KG1 (cell line): ENCODE data around the gene FAM162A.
"Not testable (repeated sequence)": the region's sequence is repeated elsewhere in the genome, so short reads cannot be mapped to it uniquely, and the experiment has no call there.

Experiments
- DNase-seq: peaks from one replicate; lab custom pipeline; 2025; lab: John Stamatoyannopoulos, UW

FAM162A gene, protein sequence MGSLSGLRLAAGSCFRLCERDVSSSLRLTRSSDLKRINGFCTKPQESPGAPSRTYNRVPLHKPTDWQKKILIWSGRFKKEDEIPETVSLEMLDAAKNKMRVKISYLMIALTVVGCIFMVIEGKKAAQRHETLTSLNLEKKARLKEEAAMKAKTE

DNA sequence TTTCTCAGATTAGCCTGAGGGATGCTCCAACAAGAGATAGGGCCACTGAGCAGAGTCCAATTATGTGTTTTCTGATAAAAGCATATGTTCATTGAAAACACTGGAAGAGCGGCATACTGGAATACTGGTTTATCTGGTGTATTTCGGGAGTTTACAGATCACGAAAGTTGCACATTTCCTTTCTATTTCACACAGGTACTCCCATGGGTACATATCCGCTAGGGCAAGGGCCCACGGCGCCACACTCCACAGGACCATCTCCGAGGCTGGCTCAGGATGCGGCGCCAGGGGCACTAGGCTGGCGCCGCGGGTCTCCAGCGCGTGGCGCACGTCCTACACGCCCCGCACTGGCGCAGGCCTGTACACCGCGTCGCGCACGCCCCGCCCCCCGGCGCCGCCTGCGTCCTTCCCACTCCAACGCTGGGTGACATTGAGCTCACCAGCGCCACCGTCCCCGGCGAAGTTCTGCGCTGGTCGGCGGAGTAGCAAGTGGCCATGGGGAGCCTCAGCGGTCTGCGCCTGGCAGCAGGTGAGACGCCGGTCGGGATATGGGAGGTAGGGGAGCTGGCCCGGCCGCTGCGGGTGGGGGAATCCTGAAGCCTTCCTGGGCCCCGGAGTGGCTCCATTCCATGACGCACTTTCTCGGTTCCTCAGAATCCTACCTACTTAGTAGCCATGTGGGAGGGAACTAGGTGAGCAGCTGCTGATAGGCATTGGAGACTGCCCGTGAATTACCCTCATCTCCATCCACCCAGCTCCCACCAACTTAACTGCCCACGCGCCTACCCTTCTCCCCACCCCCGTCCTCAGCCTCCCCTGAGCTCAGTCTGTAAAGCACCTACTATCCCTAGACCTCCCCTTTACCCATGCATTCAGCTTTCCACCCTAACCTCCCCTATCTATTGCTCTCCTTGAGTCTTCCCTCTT lies at the start of gene FAM162A:
Gene FAM162A, plus strand, starts transcription at position 412 of the 927 bp plus-strand sequence. Its CDS starts 84 bp downstream, at position 496.
- peak; percentile 91 for DNase-seq

DNA sequence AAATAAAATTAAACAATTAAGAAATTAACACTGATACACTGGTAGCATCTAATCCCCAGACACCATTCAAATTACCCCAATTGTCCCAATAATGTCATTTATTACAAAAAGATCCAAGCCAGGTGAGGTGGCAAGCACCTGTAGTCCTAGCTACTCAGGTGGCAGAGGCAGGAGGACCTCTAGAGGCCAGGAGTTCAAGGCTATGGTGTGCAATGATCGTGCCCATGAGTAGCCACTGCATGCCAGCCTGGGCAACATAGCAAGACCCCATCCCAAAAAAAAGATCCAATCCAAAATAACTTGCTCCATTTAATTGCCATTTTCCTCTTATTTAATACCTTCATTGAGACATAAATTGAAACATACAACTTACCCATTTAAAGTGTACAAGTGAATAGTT lies 41.2 kb upstream of the FAM162A start:
- no peak for DNase-seq

DNA sequence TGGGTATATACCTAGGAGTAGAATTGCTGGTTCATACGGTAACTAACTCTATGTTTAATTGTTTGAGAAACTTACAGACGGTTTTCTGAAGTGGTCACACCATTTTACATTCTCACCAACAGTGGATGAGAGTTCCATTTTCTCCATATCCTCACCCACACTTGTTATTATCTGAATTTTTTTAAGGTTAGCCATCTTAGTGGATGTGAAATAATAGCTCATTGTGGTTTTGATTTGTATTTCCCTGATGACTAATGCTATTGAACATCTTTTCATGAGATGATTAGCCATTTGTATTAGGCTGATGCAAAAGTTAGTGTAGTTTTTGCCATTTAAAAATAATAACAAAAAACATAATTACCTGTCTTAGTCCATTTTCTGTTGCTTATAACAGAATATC lies 40.3 kb upstream of the FAM162A start:
- DNase-seq = no peak

DNA sequence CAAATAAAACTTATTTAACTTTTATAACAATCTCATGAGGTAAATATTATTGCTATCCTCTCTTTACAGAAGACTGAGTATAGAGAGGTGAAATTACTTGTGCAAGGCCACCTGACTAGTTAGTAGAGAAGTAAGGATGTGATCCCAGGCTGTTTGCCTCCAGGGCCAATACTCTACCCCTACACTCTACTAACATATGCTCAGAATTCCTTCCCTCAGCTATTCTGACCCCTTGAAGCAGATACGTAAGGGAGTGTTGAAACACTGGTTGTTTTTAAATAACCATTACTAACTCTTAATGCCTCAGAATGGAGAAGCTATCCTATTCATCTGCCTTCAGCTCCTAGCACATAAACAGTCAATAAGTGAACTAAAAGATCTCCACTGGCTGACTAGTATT lies 34.8 kb upstream of the FAM162A start:
- DNase-seq = no peak

DNA sequence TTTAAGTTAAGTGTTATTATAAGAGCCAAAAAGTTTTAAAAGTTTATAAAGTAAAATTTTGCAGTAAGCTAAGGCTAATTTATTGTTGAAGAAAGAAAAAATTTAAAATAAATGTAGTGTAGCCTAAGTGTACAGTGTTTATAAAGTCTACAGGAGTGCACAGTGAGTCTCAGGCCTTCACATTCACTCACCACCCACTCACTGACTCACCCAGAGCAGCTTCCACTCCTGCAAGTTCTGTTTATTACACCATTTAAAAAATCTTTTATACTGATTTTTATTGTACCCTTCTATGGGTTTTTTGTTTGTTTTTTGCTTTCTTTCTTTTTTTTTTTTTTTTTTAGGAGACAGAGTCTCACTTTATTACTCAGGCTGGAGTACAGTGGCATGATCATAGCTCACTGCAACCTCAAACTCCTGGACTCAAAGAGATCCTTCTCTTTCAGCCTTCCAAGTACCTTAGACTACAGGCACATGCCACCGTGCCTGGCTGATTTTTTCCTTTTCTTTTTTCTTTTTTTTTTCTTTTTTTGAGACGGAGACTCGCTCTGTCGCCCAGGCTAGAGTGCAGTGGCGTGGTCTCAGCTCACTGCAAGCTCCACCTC lies 33.1 kb upstream of the FAM162A start:
- no peak for DNase-seq

DNA sequence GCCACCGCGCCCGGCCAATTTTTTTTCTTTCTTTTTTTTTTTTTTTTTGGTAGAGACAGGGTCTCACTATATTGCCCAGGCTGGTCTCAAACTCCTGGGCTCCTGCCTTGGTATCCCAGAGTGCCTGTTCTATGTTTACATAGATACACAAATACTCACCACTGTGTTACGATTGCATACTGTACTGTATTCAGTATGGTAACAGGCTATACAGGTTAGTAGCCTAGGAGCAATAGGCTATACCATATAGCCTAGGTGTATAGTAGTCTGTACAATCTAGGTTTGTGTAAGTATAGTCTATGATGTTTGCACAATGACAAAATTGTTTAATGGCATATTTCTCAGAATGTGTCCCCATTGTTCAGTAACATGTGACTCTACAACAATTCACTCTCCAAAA lies 32.4 kb upstream of the FAM162A start:
- no peak for DNase-seq

DNA sequence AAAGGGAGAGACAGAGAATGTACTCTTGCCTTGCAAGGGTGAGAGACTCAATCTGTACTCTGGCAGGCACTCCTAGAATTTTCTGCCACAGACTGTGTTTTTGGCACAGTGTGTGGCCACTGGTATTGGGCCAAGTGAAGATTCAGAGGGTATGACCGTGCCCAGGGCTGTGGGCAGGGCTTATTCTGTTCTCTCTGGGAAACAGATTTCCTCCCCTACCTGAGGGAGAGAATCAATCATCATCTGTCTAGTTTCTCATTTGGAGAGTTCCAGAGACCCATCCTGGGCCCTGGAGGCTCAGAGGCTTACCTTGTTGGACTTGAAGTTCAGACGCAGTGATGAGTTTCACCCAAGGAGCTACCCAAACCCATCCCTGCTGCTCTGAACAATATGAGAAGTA lies 30.8 kb upstream of the FAM162A start:
- DNase-seq = no peak

DNA sequence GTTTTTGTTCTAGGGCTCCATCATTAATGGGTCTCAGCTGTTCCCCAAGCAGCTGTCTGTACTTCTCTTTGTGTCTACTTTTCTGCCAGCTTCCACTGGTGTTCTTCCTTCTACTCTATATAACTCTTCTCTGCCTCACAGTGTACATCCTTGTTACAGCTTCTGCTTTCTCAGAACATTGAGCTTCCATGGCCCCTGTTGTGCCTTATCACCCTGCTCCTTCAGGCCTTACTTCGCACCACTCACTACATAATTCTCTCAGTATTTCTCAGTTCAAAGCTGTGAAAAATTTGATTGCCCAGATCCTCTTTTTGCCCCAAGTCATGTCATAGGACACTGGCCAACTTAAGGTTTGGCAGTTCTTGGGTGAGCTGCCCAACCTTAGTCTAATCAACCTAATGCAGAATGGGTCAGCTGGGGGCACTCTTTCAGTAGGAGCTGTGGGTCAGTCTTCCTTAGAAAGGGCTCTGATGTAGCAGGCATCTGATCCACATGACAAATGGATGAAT lies 30.0 kb upstream of the FAM162A start:
- no peak for DNase-seq

DNA sequence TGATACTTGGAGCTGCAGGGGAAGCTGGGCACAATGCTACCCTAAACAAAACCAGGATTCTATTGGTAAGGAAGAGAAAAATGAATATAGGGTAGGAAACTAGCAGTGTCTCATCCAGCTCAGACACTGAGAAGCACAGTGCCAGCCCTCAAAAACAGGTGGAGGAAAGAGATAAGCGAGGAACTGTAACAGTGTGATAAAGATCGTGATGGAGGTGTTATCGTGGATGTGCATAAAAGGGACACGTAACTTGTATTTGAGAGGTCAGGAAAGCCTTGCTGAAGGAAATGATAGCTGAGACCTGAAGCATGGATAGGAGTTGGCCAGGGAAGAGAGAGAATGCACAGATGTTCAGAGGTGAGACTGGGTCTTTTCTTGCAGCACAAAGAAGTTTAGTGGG lies 28.4 kb upstream of the FAM162A start:
- no peak for DNase-seq

DNA sequence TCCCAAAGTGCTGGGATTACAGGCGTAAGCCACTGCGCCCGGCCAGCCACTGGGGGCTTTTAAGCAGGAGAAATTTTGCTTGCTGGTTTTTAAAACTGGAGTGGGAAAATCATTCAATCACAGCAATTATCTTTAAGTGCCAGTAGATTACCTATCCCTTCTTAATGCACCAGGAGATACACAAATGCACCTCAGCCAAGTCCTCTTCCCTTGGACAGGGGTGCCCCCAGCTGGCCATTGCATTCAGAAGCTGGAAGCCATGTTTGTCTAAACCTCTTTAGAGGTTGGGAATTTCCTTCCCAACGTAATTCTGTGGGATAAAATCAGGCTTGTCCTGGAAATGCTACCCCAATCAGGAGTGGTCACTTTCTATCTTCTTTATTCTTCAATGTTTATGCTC lies 27.6 kb upstream of the FAM162A start:
- no peak for DNase-seq

DNA sequence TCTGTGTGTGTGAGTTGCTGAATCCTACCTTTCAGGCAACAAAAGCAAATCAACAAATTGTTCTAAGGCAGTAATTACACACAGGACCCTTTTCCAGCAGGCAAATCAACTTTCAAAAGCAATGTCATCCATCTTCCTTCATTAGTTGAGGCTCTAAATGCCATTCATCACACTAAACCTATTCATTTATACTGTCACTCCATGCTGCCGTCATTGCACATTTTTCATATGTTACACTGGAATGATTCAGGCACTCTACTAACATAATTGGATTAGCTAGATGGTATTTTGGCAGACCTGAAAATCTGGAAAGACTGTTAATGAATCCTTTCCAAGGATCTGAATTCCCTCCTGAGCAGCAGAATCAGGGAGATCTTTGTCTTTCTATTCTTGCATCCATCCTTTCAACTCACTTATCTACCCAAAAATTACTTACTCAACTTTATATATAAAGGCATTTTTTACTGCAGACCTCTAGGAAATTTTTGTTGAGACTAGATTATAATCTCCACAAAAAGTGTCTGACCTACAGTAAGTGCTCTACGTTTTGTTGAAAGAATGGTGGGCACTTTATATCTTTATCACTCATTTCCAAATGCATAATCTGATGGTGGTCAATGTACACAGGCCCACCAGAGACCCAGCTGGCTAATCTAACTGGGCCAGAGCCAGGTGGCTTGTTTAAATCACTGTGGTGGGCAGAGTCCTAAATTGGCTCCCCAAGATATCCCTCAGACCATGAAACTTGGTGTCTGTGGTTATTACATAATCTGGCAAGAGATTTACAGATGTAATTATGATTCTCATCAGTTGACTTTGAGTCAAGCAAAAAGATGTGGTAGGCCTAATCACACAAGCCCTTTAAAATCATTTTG lies 25.9 kb upstream of the FAM162A start:
- DNase-seq = no peak

DNA sequence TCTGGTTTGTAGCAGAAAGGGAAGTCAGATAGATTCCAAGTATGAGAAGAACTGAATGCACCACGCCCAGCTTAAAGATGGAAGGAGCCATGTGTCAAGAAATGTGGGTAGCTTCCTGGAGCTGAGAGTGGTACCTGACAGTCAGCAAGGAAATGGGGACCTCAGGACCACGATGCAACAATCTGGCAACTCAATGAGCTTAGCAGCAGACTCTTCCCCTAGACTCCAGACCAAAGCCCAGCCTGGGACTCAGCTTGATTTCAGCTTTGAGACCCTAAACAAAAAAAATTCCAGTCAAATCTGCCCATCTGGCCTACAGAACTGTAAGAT lies 25.3 kb upstream of the FAM162A start:
- DNase-seq = no peak

DNA sequence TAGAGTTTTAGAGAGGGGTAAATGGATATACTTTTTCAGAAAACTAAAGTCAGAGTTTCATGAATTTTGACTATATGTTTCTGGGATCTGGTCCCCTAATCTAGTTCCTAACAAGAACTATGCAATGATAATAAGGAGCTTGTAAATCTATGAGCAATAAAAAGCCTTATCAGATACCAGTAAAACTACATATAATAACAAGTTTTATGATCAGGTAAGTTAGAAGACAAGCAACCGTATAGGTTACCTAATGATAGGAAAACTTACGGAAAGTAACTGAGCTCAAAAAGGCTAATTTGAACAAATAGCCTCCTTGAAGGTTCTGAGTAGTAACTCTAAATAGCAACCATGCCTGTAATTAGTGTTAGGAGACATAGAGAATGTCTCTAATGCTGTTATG lies 22.0 kb upstream of the FAM162A start:
- no peak for DNase-seq

DNA sequence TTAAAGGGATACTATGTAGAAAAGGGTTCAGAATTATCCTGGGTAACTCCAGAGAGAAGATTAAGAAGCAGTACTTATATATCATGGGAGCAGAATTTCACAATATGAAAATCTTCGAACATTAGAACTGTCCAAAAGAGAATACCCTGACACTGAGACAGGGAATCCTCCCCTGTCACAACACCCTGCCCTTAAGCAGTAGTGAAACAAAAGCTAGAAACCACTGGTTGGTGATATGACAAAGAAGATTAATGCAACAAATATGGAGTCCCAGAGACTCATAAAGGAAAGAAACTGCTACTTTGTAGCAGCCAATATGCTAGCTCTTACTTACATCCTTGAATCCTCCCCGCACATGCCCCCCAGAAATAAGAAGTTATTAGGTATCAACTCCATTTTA lies 19.5 kb upstream of the FAM162A start:
- no peak for DNase-seq

DNA sequence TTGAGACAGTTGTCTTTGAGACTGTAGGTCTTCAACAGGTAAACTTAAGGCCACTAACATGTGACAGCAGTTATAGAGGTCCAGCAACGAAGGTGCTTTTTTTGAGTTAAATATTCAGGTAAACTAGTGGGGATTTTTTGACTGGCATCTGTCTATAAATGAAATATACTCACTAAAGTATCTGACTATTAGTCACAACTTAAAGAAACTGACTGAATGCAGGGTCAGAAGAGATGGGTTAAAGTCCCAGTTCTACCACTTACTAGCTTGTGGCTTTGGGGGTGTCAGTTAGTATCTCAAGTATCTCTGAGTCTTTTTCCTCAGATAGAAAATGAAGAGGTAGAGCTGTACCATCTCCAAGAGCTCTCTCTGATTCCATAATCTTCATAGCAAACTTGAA lies 18.9 kb upstream of the FAM162A start:
- DNase-seq = no peak

DNA sequence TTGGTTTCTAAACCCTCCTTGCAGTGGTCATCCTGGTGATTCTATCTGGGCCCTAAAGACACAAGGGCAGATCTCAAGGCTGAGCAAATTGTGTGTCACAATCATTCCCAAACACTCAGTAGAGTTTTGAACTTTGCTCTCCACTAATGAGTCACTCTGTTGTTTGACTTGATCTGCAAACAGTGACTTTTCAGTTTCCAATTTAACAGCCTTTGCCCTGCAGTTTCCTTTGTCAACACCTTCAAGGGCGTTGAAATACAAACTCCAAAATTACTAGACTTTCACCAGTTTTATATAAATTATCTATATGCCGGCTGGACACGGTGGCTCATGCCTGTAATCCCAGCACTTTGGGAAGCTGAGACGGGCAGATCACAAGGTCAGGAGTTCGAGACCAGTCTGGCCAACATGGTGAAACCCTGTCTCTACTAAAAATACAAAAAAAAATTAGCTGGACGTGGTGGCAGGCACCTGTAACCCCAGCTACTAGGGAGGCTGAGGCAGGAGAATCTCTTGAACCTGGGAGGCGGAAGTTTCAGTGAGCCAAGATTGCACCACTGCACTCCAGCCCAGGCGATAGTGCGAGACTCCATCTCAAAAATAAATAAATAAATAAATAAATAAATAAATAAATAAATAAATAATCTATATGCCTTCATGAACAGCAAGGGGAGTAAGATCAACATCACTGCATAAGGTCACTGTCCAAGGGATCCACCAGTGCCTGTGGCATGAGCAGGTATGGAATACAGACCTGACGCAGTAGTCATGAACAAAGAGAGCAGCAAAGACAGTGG lies 18.2 kb upstream of the FAM162A start:
- not testable (repeated sequence) for DNase-seq

DNA sequence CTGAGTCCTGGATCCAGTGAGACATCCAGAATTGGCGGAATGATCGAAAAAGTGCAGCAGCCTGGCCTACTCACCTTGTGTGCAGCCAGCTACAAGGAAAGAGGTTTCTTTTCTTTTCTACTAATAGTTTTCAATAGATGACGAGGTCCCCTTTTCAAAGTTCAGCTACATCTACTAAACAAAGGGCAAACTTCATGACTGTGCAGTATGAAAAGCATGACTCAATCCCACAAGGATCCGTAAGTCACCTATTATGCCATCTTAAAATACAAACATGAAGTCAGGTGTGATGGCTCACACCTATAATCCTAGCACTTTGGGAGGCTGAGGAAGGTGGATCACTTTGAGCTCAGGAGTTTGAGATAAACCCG lies 17.6 kb upstream of the FAM162A start:
- DNase-seq = no peak

DNA sequence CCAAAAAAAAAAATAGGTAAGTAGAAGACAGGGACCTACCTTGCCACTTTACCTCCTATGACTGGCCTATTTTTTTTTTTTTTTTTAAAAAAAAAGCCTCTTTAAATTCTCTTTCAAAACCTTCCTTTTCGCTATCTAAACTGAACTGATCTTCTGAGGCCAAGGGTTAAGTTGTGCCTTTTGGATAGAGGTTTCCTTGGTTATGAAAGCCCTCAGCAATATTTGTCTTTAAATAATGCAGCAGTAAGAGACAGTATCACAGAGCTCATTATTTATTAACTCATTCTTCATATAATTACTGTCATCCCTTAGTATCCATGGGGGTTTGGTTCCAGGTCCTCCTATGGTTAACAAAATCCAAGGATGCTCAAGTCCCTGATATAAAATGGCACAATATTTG lies 9.9 kb upstream of the FAM162A start:
- no peak for DNase-seq

DNA sequence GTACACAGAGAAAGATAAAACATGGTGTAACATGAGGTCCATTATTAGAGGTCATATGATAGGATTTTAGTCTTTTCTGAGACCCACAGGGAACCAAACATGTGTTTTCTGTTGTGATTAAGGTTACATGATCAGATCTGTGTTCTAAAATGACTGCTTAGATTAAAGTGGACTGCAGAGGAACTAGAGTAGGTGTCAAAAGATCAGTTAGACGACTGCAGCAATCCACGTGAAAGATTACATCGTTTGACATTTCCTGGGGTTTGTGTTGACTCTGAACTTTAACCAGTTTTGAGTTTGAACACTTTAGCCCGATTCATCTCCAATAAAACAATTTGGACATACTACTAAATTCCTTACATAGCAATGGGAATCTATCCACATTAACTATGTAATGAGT lies 6.0 kb upstream of the FAM162A start:
- DNase-seq = no peak

DNA sequence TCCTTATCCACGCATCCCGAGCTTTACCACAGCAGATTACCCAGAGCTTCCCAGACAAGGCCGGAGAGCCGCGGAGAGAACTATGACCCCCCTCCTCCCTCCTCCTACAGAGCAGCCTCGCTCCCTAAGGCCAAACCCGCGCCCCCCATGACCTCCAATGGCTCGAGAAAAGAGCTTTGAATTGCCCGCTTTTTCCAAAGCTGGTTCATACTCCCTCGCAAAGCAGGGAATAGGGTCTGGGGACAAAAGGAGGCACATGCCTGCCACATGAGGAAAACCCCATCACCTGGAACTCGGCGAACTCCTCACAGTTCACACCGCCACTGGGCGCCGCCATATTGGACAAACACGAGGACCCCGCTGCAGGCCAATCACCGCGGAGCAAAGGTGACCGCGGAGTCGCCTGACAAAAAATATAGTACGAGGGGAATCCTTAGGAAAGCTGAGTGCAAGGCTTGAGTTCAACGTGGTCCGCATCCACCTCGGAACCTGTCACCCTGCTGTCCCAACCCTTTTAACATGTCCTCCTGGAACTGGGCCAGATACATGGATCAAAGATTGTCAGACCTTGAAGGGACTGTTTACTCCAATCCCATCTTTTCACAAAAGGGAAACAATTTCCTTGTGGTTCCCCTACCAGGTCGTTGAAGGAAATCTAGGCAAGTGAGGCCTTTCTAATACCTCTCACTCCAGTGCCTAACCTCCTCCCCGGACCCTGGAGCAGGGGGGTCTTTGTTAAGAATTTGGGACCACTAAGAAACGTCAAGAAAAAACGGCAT lies 905 bp upstream of the FAM162A start, which contains the start of gene MIX23:
Gene MIX23, minus strand, starts transcription at position 344 of the 779 bp plus-strand sequence. Its CDS starts 7 bp downstream, at position 337.
- peak; percentile 81 for DNase-seq
